Subcutaneous adipose tissue (tissue), 4 donors: ENCODE results near the gene INHA. TPM values are rescaled to one million over a fixed set of nuclear protein-coding genes. Genes with fewer than 3 reads are reported as not detected.

Experiments
- total RNA-seq, 4 donors: library from RNA; depleted of rRNA; stranded (reverse); fragments of >200 nt; gene quantifications; one replicate each; pipeline ENCODE4 v1.1.0, GENCODE V29; 2016
- TF ChIP-seq, protein P1 (sequence below): fragments of 450-650 bp; IDR thresholded peaks from one replicate; pipeline ENCODE4 v1.5.1; 2016; ENCODE audit warnings: low read depth, mild to moderate bottlenecking, control low read depth, antibody characterized with exemption, moderate library complexity

INHA gene
- total RNA-seq, 4 donors from 2014 or later, result 0.66 to 1.5 TPM; not detected in 2

DNA sequence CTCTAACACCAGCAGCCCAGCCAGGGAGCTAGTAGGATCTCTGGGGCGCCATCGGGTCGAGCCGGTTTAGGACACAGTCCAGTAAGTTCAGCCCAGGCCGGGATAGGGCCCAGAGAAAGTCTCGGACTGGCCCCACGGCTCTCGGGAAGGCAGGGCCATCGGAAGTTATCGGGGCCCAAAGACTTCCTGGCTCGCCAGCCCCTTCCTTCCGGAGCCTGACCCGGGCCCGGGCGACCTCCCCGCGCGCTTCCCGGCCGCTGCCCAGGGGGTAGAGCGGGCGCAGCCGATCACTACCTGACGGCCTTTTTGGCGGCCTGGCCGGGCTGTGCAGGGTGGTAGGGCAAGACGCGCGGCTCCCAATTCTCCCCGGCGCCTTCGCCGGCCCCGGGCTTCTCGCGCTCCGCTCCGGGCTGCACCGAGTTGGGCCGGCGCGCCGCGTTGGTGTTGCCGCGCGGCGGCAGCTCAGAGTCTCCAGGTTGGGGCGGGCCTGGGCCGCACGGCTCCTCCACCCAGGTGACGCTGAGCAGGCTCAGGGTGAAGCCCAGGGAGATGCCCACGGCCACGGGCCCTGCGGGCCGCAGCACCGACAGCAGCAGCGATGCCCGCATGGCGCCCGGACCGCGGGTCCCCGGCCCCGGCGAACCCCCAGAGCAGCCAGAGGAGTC, 29.0 kb upstream of the INHA start:
- TF ChIP-seq, protein P1, sequence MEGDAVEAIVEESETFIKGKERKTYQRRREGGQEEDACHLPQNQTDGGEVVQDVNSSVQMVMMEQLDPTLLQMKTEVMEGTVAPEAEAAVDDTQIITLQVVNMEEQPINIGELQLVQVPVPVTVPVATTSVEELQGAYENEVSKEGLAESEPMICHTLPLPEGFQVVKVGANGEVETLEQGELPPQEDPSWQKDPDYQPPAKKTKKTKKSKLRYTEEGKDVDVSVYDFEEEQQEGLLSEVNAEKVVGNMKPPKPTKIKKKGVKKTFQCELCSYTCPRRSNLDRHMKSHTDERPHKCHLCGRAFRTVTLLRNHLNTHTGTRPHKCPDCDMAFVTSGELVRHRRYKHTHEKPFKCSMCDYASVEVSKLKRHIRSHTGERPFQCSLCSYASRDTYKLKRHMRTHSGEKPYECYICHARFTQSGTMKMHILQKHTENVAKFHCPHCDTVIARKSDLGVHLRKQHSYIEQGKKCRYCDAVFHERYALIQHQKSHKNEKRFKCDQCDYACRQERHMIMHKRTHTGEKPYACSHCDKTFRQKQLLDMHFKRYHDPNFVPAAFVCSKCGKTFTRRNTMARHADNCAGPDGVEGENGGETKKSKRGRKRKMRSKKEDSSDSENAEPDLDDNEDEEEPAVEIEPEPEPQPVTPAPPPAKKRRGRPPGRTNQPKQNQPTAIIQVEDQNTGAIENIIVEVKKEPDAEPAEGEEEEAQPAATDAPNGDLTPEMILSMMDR, result no peak

DNA sequence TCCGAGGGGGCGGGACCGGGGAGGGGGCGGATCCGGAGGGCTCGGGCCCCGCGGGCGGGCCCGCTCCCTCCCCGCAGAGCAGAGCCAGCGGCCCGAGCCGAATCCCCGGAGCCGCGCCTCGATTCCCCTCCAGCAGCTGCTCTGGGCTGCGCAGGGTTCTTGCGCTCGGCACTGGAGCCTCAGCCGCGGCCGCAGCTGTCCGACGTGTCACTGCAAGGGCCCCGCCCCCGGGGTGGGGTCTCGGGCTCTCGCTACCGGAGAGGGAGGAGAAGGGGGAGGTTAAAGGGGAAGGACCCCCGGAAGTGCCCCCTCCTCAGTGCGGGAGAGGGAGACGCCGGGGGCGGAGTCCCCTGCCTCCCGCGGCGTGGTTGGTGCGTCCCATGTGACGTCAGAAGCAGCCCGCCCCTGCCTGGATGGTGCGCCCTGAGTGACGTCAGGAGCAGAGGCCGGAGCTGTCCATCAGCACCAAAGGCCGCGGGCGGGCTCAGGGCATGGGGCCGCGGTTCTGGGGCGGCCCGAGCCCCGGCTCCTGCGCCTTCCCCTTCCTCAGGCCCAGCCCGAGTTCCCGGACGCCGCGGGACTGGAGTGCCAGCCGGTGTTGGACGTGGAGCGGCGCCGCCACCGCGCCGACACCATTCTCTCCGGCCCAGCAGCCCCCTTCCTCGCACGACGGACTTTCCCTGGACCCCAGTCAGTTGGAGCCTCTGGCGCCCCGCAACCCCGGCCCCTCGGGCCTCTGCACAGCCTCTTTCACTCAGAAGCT, 28.3 kb upstream of the INHA start, which contains the start of the genes CHPF and TMEM198:
TSS of gene CHPF (minus strand) at position 214 of the 763 bp plus-strand sequence. CDS start 271 bp downstream, outside the sequence.
TSS of gene TMEM198 (plus strand) at position 433 of the 763 bp plus-strand sequence. CDS start 700 bp downstream, outside the sequence.
- TF ChIP-seq, protein P1, result no peak

DNA sequence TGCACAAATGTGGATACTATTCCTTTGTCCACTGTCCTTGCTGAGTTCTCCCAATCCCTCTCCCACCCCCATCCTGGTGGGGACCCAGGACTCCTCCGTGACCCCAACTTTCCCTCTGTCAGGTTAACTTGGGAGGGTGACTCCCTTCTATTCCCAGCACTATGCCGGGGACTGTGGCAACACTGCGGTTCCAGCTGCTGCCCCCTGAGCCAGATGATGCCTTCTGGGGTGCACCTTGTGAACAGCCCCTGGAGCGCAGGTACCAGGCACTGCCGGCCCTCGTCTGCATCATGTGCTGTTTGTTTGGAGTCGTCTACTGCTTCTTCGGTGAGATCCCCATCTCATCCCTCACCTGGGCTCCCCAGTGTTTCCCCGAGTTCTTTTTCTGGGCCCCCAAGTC, 27.5 kb upstream of the INHA start:
- TF ChIP-seq, protein P1, result no peak

DNA sequence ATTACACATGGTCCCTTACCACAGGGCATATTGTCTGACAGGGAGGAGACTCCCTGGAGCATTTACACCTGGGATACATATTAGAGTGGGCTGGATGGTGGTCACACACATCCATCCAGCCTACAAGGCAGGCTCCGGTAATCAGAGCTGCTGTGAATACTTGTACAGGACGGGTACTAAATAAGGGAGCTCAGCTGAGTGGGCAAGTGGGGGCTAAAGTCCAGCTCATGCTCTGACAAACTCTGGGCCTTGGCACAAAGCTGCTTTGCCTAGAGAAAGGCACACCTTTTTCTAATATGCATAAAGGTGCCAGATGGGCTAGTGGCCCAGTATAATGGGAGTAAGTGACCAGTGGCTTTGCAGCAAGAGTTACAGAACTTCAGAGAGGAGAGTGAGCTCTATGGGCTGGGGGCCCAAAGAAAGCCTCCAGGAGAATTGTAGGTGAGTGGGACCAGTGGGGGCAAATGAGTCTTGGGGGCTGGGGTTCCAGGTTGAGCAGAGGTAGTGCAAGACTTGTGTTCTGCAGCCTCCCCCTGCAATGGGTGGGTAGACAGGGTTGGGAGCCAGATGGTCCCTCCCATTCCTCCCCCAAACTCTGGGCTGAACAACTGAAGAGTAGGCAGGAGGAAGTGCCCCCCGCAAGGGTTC, 26.7 kb upstream of the INHA start:
- TF ChIP-seq, protein P1, result no peak

DNA sequence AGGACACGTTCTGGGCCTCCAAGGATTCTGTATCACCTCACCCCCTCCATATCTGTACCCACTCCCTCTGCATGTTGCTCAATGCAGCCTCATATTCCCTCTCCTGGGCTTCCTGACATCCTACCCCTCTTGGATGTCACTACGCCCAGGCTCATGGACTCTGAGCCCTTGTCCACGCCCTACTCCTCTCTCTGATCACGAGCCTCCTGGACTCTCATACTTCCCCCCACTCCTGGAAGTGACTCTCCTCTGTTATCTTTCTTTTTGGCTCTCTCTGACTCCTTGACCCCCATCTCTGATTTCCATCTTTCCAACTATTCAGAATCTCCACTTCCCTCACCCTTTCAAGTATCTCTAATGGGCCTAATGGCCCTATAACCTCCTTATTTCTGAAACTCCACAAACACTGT, 26.2 kb upstream of the INHA start:
- TF ChIP-seq, protein P1, result no peak

DNA sequence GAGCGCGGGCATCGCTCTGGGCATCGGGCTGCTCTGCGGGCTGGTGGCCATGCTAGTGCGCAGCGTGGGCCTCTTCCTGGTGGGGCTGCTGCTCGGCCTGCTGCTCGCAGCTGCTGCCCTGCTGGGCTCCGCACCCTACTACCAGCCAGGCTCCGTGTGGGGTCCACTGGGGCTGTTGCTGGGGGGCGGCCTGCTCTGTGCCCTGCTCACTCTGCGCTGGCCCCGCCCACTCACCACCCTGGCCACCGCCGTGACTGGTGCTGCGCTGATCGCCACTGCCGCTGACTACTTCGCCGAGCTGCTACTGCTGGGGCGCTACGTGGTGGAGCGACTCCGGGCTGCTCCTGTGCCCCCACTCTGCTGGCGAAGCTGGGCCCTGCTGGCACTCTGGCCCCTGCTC, 24.5 kb upstream of the INHA start:
- TF ChIP-seq, protein P1, result no peak

- TF ChIP-seq, protein P1, result no peak
Observed at GRCh38 chr2:219548990-219549389, 23.1 kb upstream of the INHA start.
